ENCODE results near the gene MORC4.

DNA sequence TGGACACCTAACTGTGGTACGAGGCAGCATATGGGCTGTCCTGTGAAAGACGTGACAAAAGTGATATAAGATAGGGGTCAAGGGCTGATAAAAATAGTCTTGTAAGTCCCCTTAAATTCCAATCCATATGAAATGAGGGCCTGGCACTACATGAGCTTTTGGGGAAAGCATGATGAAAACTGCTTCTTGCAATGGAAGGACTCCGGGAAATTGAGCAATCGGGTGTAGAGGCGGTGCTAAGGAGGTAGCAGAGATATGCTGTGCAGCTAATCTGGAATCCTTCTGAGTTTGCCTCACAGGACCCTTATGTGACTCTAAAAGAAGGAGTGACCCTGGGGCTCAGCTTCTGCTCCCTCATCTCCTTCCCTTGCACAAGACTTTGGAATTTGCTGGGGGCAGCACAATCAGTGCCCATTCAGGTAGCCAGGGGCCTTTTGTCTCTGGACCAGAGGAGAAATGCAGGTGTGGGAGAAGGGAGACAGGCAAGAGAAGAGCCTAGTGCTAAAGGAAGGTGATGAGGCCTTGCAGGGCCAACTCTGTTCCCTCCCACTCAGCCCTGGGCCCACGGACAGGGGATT, 67.0 kb downstream of the MORC4 start:
- no peak for TF ChIP-seq GATA2 (IDR thresholded peaks at IDR 0.05; ENCODE audit: low read depth, low read length)
- no peak for TF ChIP-seq GATA3 (IDR thresholded peaks at IDR 0.05; ENCODE audit: low read depth, low read length)

Data from SH-SY5Y (cell line).